Cardiac muscle cell (in vitro differentiated cells and primary cell): ENCODE data around the gene ZNF783. TPM values are rescaled to one million over a fixed set of nuclear protein-coding genes. Genes with fewer than 3 reads are reported as not detected.
A peak's percentile ranks its signal among the peaks of the same experiment; 100 is the strongest.

Source experiments
- DNase-seq, 2 donors: peaks; one replicate each; pipeline versions ENCODE4 v3.0.0 to v3.0.0-alpha.2; 2010 to 2017; ENCODE audit warnings: low read depth in 1 of 2, low spot score in 1 of 2
- H3K27ac ChIP-seq: fragments of 200-600 bp; sonication (generic); 2 replicates; pipeline ENCODE4 v1.5.1; 2016
- H3K27me3 ChIP-seq: fragments of 200-600 bp; sonication (generic); 2 replicates; pipeline ENCODE4 v1.6.0; 2016; ENCODE audit warnings: control low read depth
- H3K36me3 ChIP-seq: fragments of 200-600 bp; sonication (generic); 2 replicates; pipeline ENCODE4 v1.5.1; 2016; ENCODE audit warnings: control low read depth
- H3K4me1 ChIP-seq: fragments of 200-600 bp; sonication (generic); 2 replicates; pipeline ENCODE4 v1.8.1; 2017; ENCODE audit warnings: low read depth, mild to moderate bottlenecking, mixed run types
- H3K4me3 ChIP-seq: fragments of 200-600 bp; sonication (generic); 2 replicates; pipeline ENCODE4 v1.5.1; 2016; ENCODE audit warnings: mild to moderate bottlenecking
- H3K9me3 ChIP-seq: fragments of 200-600 bp; sonication (generic); 2 replicates; pipeline ENCODE4 v1.5.1; 2017; ENCODE audit warnings: low read depth, mild to moderate bottlenecking, control low read depth
- polyA plus RNA-seq: library from polyadenylated mRNA; unstranded; fragments of >200 nt; fragmentation: Nextera tagmentation; extraction: Ambion mirVana; gene quantifications from 2 replicates; pipeline ENCODE4 v1.2.1, GENCODE V29; 2016
- total RNA-seq: library from RNA; depleted of rRNA; stranded (reverse); fragments of >200 nt; gene quantifications from 2 replicates; pipeline ENCODE4 v1.2.3, GENCODE V29; 2016
- TF ChIP-seq, protein P1 (sequence below): IDR thresholded peaks from 2 replicates; pipeline ENCODE4 v1.5.1; 2012; ENCODE audit warnings: low read depth, mild to moderate bottlenecking, low read length

Gene ZNF783
- total and polyA plus RNA-seq, 2 experiments from 2014 or later = 12.8 to 26.4 TPM

DNA sequence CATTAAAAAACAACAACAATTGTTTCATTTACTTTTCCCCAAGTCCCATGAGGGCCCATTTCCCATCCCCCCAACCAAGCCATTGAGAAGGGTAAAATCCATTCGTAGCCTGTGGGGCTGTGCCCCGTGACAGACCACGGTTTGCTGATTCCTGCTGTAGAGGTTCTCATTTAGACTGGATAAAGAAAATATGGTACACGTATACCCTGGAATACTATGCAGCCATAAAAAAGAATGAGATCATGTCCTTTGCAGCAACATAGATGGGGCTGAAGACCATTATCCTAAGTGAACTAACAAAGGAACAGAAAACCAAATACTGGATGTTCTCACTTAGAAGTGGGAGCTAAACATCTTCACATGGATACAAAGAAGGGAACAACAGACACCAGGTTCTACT, 44.9 kb downstream of the ZNF783 start:
- TF ChIP-seq, protein P1, sequence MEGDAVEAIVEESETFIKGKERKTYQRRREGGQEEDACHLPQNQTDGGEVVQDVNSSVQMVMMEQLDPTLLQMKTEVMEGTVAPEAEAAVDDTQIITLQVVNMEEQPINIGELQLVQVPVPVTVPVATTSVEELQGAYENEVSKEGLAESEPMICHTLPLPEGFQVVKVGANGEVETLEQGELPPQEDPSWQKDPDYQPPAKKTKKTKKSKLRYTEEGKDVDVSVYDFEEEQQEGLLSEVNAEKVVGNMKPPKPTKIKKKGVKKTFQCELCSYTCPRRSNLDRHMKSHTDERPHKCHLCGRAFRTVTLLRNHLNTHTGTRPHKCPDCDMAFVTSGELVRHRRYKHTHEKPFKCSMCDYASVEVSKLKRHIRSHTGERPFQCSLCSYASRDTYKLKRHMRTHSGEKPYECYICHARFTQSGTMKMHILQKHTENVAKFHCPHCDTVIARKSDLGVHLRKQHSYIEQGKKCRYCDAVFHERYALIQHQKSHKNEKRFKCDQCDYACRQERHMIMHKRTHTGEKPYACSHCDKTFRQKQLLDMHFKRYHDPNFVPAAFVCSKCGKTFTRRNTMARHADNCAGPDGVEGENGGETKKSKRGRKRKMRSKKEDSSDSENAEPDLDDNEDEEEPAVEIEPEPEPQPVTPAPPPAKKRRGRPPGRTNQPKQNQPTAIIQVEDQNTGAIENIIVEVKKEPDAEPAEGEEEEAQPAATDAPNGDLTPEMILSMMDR = no peak
- Histone ChIP-seq H3K4me3 (no peak overlapping the region), H3K27me3 (no peaks in the 10 kb centered on the region), H3K27ac (no peak overlapping the region), H3K9me3 (no peaks in the 10 kb centered on the region), H3K36me3 (no peaks in the 10 kb centered on the region), H3K4me1 (no peaks in the 10 kb centered on the region)
- no peak for DNase-seq

DNA sequence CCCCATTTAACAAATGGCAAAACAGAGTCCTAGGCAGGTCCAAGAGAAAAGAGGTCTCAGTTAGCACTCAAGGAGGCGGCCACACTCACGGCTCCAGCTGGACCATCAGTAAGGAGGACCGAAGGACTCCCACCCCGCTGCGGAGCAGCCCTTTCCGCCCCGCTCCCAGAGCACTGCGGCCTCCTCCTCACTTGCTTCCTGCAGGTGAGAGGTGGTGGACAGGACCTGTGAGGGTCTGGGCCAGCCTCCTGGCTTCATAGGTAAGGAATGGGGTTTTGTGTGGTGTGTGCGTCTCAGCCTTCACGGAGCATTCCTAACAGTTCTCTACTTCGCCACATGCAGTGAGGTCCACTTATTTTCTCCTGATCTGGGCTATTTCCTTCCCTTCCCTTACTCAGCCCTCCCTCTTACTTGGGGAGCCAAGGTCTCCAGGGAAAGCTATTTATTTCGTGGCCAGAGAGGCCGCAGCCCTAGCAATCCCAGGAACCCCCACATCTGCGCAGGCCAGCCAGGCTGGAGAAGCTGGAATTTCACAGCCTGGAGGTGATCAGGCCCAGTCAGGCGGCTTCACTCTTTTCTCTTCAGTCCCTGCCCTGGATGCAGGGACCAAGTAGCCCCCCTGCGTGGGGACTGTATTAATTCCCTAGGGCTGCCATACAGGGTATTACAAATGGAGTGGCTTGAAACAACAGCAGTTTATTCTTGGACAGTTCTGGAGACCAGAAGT, 45.9 kb downstream of the ZNF783 start:
- no peaks in the 10 kb centered on the region for H3K9me3 ChIP-seq
- no peak for DNase-seq
- H3K27ac ChIP-seq = no peak overlapping the region
- no peak overlapping the region for H3K4me3 ChIP-seq
- no peaks in the 10 kb centered on the region for H3K4me1 ChIP-seq
- no peaks in the 10 kb centered on the region for H3K36me3 ChIP-seq
- no peaks in the 10 kb centered on the region for H3K27me3 ChIP-seq
- TF ChIP-seq, protein P1 = no peak

DNA sequence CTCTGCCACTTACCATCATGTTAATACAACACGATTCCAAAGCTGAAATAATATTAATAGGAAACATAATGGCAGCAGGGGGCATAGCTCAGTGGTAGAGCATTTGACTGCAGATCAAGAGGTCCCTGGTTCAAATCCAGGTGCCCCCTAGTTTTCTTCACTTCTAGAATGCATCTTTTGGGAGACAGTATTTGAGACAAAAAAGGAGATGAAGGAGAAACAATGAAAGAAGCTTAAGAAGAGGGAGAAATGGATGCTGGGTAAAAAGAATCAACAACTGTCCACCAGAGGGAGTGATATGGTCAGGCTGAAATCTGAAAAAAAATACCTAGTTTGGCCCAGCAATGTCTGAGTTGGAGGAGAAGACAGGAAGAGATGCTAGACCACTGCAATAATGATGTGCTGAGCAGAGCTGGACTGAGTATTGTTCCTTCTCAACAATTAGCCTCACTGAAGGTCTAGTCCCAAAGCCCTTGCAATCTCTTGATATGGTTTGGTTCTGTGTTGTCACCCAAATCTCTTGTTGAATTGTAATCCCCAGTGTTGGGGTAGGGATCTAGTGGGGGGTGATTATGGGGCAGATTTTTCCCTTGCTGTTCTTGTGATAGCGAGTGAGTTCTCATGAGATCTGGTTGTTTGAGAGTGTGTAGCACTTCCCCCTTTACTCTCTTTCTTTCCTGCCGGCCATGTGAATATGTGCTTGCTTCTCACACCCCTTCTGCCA, 48.3 kb downstream of the ZNF783 start:
- no peaks in the 10 kb centered on the region for H3K36me3 ChIP-seq
- H3K4me3 ChIP-seq = no peak overlapping the region
- peak; percentile 6 to 82 for DNase-seq
- H3K9me3 ChIP-seq = no peaks in the 10 kb centered on the region
- H3K4me1 ChIP-seq = no peaks in the 10 kb centered on the region
- no peaks in the 10 kb centered on the region for H3K27me3 ChIP-seq
- H3K27ac ChIP-seq = no peak overlapping the region
- TF ChIP-seq, protein P1 = peak; percentile 72

DNA sequence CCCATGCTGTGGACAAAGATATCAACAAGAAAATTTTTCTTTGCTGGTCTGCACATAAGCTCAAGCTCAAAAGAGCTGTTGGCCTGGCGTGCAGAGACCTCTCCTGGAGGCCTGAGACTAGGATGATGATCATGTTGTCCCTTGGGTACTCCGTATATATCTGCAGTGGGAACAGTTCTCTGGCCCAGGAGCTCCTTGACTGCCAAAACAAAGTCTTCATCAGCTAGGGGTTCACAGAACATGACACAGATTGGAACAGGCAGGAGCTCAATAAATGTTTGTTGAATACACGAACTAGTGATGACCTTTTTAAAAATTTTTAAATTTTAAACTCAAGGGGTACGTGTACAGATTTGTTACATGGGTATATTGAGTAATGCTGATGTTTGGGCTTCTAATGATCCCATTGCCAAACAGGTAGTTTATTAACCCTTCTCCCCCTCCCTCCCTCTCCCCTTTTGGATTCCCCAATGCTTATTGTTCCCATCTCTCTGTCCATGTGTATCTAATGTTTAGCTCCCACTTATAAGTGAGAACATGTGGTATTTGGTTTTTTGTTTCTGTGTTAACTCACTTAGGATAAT, 49.1 kb downstream of the ZNF783 start:
- no peak for DNase-seq
- Histone ChIP-seq H3K4me1 (no peaks in the 10 kb centered on the region), H3K27ac (no peak overlapping the region), H3K4me3 (no peak overlapping the region), H3K27me3 (no peaks in the 10 kb centered on the region), H3K9me3 (no peaks in the 10 kb centered on the region), H3K36me3 (no peaks in the 10 kb centered on the region)
- TF ChIP-seq, protein P1 = no peak

DNA sequence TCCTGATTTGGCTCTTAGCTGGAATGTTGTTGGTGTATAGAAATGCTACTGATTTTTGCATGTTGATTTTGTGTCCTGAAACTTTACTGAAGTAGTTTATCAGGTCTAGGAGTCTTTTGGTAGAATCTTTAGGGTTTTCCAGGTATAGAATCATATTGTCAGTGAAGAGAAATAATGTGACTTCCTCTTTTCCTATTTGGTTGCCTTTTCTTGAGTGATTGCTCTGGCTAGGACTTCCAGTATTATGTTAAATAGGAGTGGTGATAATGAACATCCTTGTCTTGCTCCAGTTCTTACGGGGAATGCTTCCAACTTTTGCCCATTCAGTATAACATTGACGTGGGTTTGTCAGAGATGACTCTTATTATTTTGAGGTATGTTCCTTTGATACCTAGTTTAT, 52.0 kb downstream of the ZNF783 start:
- Histone ChIP-seq H3K4me1 (no peaks in the 10 kb centered on the region), H3K9me3 (no peaks in the 10 kb centered on the region), H3K4me3 (no peak overlapping the region), H3K27me3 (no peaks in the 10 kb centered on the region), H3K27ac (no peak overlapping the region), H3K36me3 (no peaks in the 10 kb centered on the region)
- TF ChIP-seq, protein P1 = no peak
- DNase-seq = no peak
